HG03378 (cell line): Measurements from ENCODE around the gene FAM50B.

ENCODE experiments used
- ATAC-seq: cut with Tn5 transposase; IDR thresholded peaks from one replicate; pipeline ENCODE4 v1.9.1; 2021; ENCODE audit warnings: mild to moderate bottlenecking, moderate library complexity; ENCODE audit not compliant: unreplicated experiment

The FAM50B gene

GRCh38 chr6:3892603-3893002 is 43.4 kb downstream of the FAM50B start:
- no peak for ATAC-seq

GRCh38 chr6:3893487-3893886 is 44.3 kb downstream of the FAM50B start:
- no peak for ATAC-seq

GRCh38 chr6:3893917-3894316 is 44.7 kb downstream of the FAM50B start:
- no peak for ATAC-seq

- no peak for ATAC-seq
These were observed 45.6 kb downstream of the FAM50B start for GRCh38 chr6:3894590-3895311.

- ATAC-seq = no peak
These were observed 46.1 kb downstream of the FAM50B start for GRCh38 chr6:3895312-3895653.

GRCh38 chr6:3895805-3896204 is 46.6 kb downstream of the FAM50B start:
- no peak for ATAC-seq

- ATAC-seq = no peak
These were observed 49.3 kb downstream of the FAM50B start for GRCh38 chr6:3898265-3898994.

GRCh38 chr6:3899061-3899460 is 49.9 kb downstream of the FAM50B start:
- ATAC-seq = no peak

- ATAC-seq = no peak
These were observed 50.8 kb downstream of the FAM50B start for GRCh38 chr6:3899970-3900439.
